Measurements from ENCODE around the gene TOR1AIP2. TPM values are rescaled to one million over a fixed set of nuclear protein-coding genes. Genes with fewer than 3 reads are reported as not detected.

Gene TOR1AIP2
- total RNA-seq, 1 experiment from 2014 or later, result 73.9 TPM

DNA sequence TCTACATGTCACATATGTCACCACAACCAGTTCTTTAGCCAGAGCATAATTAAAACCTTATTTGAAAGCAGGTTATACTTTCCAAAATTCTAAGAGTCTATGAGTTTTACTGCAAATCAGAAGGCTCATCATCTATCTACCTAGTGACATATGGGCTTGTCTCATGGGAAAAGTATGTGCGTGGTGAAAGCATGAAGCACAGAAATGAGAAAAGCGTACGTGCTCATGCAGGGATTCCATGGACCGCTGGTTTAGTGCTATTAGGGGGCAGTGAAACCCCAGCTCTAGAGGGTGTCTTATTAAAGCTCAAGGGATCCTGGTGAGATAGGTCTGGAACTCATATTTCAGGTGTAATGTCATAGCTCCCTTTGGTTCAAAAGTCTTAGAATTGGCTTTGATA is 84.3 kb downstream of the TOR1AIP2 start:
- Histone ChIP-seq H3K9ac (ENCODE audit: extremely low read depth, insufficient read length, low read length) (no peak overlapping the region), H3K79me1 (ENCODE audit: insufficient read depth, low read depth, low read length, poor library complexity, severe bottlenecking) (no peaks in the 10 kb centered on the region), H2BK15ac (ENCODE audit: low read depth, low read length) (no peak overlapping the region), H3K14ac (ENCODE audit: insufficient read depth, low read length) (no peak overlapping the region), H3K4ac (ENCODE audit: low read depth, low read length) (no peak overlapping the region), H4K8ac (replicated peaks; ENCODE audit: insufficient read length, low read depth, low read length) (no peak overlapping the region), H2BK20ac (ENCODE audit: low read depth, low read length, poor library complexity, severe bottlenecking) (no peak overlapping the region), H4K5ac (ENCODE audit: insufficient read length, low read depth, low read length) (no peak overlapping the region), H4K20me1 (ENCODE audit: control insufficient read depth, insufficient read depth, insufficient read length) (no peaks in the 10 kb centered on the region), H3K79me2 (ENCODE audit: insufficient read depth, low read length) (no peaks in the 10 kb centered on the region), H2BK120ac (ENCODE audit: low read depth, low read length, poor library complexity, severe bottlenecking) (no peak overlapping the region), H2AFZ (ENCODE audit: low read length) (no peak overlapping the region), H3K27ac (ENCODE audit: insufficient read length, low read depth, low read length) (no peak overlapping the region), H3K4me1 (ENCODE audit: insufficient read depth, low read length) (0 out of 2 replicates have a peak, but pooled peaks cover 3% of the 10 kb centered on the region), H2BK12ac (ENCODE audit: insufficient read length, low read depth, low read length) (no peak overlapping the region), H3K9me3 (ENCODE audit: control insufficient read depth, low read depth, low read length) (no peaks in the 10 kb centered on the region), H3K18ac (ENCODE audit: insufficient read length, low read depth, low read length) (no peak overlapping the region), H3K4me2 (ENCODE audit: insufficient read depth, insufficient read length, low read length) (no peak overlapping the region), H2BK5ac (ENCODE audit: insufficient read length, low read length) (no peak overlapping the region), H3K56ac (ENCODE audit: insufficient read length, low read depth, low read length) (no peak overlapping the region), H3T11ph (ENCODE audit: low read length) (no peak overlapping the region), H3K23ac (ENCODE audit: insufficient read length, low read depth, low read length) (no peak overlapping the region), H3K27me3 (ENCODE audit: insufficient read depth, low read length) (no peaks in the 10 kb centered on the region), H2AK5ac (ENCODE audit: insufficient read length, low read length) (no peak overlapping the region), H4K91ac (ENCODE audit: insufficient read length, low read depth, low read length) (no peak overlapping the region), H3K23me2 (ENCODE audit: insufficient read length, low read depth, low read length, poor library complexity, severe bottlenecking) (no peaks in the 10 kb centered on the region)
- TF ChIP-seq, protein P1, sequence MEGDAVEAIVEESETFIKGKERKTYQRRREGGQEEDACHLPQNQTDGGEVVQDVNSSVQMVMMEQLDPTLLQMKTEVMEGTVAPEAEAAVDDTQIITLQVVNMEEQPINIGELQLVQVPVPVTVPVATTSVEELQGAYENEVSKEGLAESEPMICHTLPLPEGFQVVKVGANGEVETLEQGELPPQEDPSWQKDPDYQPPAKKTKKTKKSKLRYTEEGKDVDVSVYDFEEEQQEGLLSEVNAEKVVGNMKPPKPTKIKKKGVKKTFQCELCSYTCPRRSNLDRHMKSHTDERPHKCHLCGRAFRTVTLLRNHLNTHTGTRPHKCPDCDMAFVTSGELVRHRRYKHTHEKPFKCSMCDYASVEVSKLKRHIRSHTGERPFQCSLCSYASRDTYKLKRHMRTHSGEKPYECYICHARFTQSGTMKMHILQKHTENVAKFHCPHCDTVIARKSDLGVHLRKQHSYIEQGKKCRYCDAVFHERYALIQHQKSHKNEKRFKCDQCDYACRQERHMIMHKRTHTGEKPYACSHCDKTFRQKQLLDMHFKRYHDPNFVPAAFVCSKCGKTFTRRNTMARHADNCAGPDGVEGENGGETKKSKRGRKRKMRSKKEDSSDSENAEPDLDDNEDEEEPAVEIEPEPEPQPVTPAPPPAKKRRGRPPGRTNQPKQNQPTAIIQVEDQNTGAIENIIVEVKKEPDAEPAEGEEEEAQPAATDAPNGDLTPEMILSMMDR (conservative IDR thresholded peaks at IDR 0.05), result no peak
- WGBS (ENCODE audit: extremely low coverage, insufficient read length, low lambda C conversion rate), result no CpG with 5 or more reads among the region's 4 CpGs
- Mint-ChIP-seq H3K4me1 (peaks cover 15 to 18% of the 10 kb centered on the region in 2 experiments), H3K4me3 (no peak overlapping the region), H3K27ac (no peak overlapping the region), H3K27me3 (ENCODE audit: low read depth) (peaks cover 3% of the 10 kb centered on the region; the same call in 1 of the 2 replicates), H3K9me3 (peaks cover 0 to 3% of the 10 kb centered on the region in 2 experiments; a peak in 2 of 5 replicates), H3K36me3 (ENCODE audit: insufficient read depth in 1 of 3, low read depth in 3 of 3) (no peaks in the 10 kb centered on the region; a peak in 1 of 7 replicates)
- DNase-seq, result no peak

Other genes starting within 250 kb of the TOR1AIP2 start
- gene FAM163A, start 134.5 kb downstream of the TOR1AIP2 start, total RNA-seq (2021), result 0.44 and 0.46 TPM in 2 replicates
- 25.2 and 25.5 TPM in 2 replicates for gene TOR1AIP1, start 4.5 kb upstream of the TOR1AIP2 start, total RNA-seq (2021)
- gene CEP350, start 77.0 kb upstream of the TOR1AIP2 start, total RNA-seq (2021), result 30.9 and 39.2 TPM in 2 replicates

Measured in H9 (cell line).